Progenitor cell of endocrine pancreas (in vitro differentiated cells): Measurements from ENCODE around the gene RNF220. TPM values are rescaled to one million over a fixed set of nuclear protein-coding genes. Genes with fewer than 3 reads are reported as not detected.

Source experiments
- DNase-seq: peaks from one replicate; pipeline ENCODE4 v3.0.0; 2021; ENCODE audit warnings: low spot score; ENCODE audit not compliant: unreplicated experiment
- H3K27ac Mint-ChIP-seq: 2 replicates; pipeline ENCODE4 v1.8.0; 2021; ENCODE audit warnings: mild to moderate bottlenecking, moderate library complexity, mixed read lengths
- H3K27me3 Mint-ChIP-seq: 2 replicates; pipeline ENCODE4 v1.8.0; 2021; ENCODE audit warnings: mixed read lengths
- H3K36me3 Mint-ChIP-seq: 2 replicates; pipeline ENCODE4 v1.8.0; 2022; ENCODE audit warnings: mixed read lengths; ENCODE audit not compliant: insufficient read depth
- H3K4me1 Mint-ChIP-seq: 2 replicates; pipeline ENCODE4 v1.8.0; 2021; ENCODE audit warnings: low read depth, mixed read lengths
- H3K4me3 Mint-ChIP-seq: 2 replicates; pipeline ENCODE4 v1.8.0; 2021; ENCODE audit warnings: low read depth, mild to moderate bottlenecking, moderate library complexity, mixed read lengths
- H3K9me3 Mint-ChIP-seq: 2 replicates; pipeline ENCODE4 v1.8.0; 2021; ENCODE audit warnings: low read depth, mixed read lengths
- long read RNA-seq: library from polyadenylated mRNA; unstranded; transcript quantifications from one replicate; pipeline ENCODE4 v2.0.0, GENCODE V29; 2020
- total RNA-seq: library from RNA; stranded (reverse); gene quantifications from 2 replicates; pipeline ENCODE4 v1.2.1, GENCODE V29; 2021
- TF ChIP-seq, protein P1 (sequence below): fragments of 200-600 bp; sonication (generic); IDR thresholded peaks from one replicate; pipeline ENCODE4 v1.5.0; 2021; ENCODE audit warnings: antibody characterized with exemption, mild to moderate bottlenecking; ENCODE audit not compliant: unreplicated experiment

The RNF220 gene
- 85.9 and 87.5 TPM in 2 replicates for total RNA-seq
- long read RNA-seq, partial matches to known transcripts, result 0 of 2 reads
- long read RNA-seq, other reads (novel, unspliced or antisense), result 2 of 2 reads

- H3K9me3 Mint-ChIP-seq, result no peaks in the 10 kb centered on the region
- peaks cover 18% of the 10 kb centered on the region for H3K4me1 Mint-ChIP-seq
- no peaks in the 10 kb centered on the region for H3K36me3 Mint-ChIP-seq
- peaks cover 40% of the 10 kb centered on the region for H3K27me3 Mint-ChIP-seq
- peak within 1 kb of the TSS; percentile 83 for H3K4me3 Mint-ChIP-seq
- DNase-seq, result peak; percentile 38
- H3K27ac Mint-ChIP-seq, result peak within 1 kb of the TSS; percentile 73
- TF ChIP-seq, protein P1, sequence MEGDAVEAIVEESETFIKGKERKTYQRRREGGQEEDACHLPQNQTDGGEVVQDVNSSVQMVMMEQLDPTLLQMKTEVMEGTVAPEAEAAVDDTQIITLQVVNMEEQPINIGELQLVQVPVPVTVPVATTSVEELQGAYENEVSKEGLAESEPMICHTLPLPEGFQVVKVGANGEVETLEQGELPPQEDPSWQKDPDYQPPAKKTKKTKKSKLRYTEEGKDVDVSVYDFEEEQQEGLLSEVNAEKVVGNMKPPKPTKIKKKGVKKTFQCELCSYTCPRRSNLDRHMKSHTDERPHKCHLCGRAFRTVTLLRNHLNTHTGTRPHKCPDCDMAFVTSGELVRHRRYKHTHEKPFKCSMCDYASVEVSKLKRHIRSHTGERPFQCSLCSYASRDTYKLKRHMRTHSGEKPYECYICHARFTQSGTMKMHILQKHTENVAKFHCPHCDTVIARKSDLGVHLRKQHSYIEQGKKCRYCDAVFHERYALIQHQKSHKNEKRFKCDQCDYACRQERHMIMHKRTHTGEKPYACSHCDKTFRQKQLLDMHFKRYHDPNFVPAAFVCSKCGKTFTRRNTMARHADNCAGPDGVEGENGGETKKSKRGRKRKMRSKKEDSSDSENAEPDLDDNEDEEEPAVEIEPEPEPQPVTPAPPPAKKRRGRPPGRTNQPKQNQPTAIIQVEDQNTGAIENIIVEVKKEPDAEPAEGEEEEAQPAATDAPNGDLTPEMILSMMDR, result no peak
Observed at GRCh38 chr1:44405031-44405797, at the start of gene RNF220. Gene RNF220, plus strand, starts transcription at chr1:44405255.

GRCh38 chr1:44355582-44356305 is 49.3 kb upstream of the RNF220 start:
- Mint-ChIP-seq H3K27ac (peak overlapping the region; percentile 96), H3K4me1 (peaks cover 43% of the 10 kb centered on the region), H3K9me3 (no peaks in the 10 kb centered on the region), H3K4me3 (peak overlapping the region; percentile 84), H3K27me3 (no peaks in the 10 kb centered on the region), H3K36me3 (peaks cover 5% of the 10 kb centered on the region)
- TF ChIP-seq, protein P1, result no peak
- no peak for DNase-seq

DNA sequence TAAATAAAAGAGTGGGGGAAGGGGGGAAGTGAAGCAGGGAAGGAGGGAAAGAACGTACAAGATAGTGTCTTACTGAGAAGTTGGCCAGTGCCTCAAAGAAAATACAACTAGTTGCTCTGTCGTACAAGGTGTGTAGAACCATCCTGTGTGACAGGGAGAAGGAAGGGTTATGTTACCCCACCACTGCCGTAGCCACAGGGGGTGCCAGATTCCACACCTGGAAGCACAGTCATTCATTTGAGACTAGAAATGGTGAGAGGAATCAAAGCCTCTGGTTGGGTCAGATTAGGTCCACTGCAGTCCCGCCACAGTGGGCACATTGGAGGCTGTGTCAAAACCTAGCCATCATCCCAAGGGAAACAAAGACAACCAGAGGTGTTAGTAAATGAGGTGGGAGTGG is 47.3 kb upstream of the RNF220 start:
- Mint-ChIP-seq H3K27me3 (no peaks in the 10 kb centered on the region), H3K4me1 (peaks cover 32% of the 10 kb centered on the region), H3K4me3 (no peak overlapping the region), H3K36me3 (no peaks in the 10 kb centered on the region), H3K27ac (no peak overlapping the region), H3K9me3 (no peaks in the 10 kb centered on the region)
- TF ChIP-seq, protein P1, result no peak
- DNase-seq, result no peak

DNA sequence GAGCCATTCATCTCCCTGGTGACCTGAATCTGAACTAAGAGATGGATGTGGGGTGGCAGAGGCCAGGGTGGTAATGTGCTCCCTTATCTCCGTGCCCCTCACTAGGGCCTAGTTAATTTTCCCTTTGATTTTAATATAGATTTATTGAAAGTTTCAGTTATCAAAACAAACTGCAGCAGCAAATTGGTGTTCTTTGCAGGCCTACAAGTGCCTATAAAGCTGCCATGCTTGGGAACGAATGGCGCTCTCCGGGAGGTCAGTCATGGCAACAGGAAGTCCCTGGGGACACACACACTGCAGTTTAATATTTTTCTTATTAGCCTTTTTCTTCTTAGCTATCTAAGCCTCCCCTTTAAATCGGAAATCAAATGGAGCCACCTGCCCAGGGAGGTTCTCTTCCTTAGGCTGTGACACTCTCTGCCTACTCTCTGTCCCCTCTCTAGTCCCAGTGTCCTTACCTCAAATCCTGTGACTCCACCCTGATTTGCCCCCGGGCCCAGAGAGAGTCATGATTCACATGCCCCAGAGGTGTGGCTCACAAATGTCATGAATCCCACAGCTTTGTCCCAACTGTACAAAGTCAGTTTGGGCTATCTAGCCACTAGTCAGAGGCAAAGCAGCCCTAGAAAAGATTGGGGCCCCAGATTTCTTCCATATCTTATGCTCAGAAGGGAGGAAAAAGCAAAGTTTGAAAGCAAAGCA is 45.7 kb upstream of the RNF220 start:
- H3K4me1 Mint-ChIP-seq, result peaks cover 15% of the 10 kb centered on the region
- no peaks in the 10 kb centered on the region for H3K9me3 Mint-ChIP-seq
- DNase-seq, result no peak
- no peak overlapping the region for H3K4me3 Mint-ChIP-seq
- no peak overlapping the region for H3K27ac Mint-ChIP-seq
- TF ChIP-seq, protein P1, result no peak
- H3K36me3 Mint-ChIP-seq, result no peaks in the 10 kb centered on the region
- H3K27me3 Mint-ChIP-seq, result peaks cover 3% of the 10 kb centered on the region

DNA sequence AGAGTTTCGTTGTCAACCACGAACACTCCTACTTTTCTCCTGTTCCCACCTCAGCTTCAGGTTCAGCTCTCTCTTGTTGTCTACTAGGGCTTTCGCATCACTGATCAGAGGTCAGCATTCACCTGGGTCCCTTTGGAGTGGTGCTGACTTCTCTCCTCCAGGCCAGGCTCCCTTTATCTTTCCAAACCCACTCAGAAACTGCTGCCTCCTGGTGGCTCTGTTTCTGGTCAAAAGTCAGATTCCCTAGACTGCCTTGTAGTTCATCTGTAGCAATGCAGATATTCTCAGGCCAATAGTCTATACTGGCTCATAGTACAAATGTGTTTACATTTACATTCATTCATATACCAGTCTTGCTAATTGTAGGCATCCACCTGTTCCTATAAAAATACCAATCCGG is 43.6 kb upstream of the RNF220 start:
- H3K4me1 Mint-ChIP-seq, result peaks cover 7% of the 10 kb centered on the region
- no peak overlapping the region for H3K27ac Mint-ChIP-seq
- TF ChIP-seq, protein P1, result peak; percentile 38
- DNase-seq, result no peak
- peaks cover 6% of the 10 kb centered on the region for H3K27me3 Mint-ChIP-seq
- no peaks in the 10 kb centered on the region for H3K36me3 Mint-ChIP-seq
- no peak overlapping the region for H3K4me3 Mint-ChIP-seq
- H3K9me3 Mint-ChIP-seq, result no peaks in the 10 kb centered on the region
